Body of pancreas (tissue), 4 donors: ENCODE measurements around the gene SNRNP48.

ENCODE experiments used
- CTCF ChIP-seq, 7 experiments: fragments of 450-650 bp in 4 of 7; fragments of 200-600 bp in 3 of 7; sonication (generic) in 3 of 7; IDR thresholded peaks; one replicate each; pipeline ENCODE4 v1.5.1; 2016 to 2019; ENCODE audit warnings: antibody characterized with exemption in 7 of 7
- POLR2A ChIP-seq, 3 donors: fragments of 450-650 bp; IDR thresholded peaks; one replicate each; pipeline ENCODE4 v1.6.1; 2016; ENCODE audit warnings: antibody characterized with exemption in 3 of 3, mild to moderate bottlenecking in 2 of 3

DNA sequence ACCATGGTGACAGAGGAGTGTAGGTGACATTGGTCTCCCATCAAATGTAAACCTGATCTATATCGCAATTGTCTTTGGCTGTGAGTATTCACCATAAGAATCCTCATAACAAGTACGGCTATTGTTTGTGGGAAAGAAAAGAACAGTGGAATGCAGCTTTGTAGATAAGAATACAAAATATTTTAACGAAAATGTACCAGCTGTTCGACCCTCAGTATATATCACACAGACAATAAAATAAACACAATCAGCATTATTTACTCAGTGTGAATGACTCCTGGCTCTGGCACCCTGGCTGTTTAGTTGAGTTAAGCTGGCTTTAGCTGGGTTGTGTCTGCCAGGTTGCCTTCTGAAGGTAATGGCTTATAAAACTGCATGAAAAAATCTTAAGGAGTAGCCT, 43.4 kb downstream of the SNRNP48 start:
- no peak for TF ChIP-seq CTCF (IDR thresholded peaks at IDR 0.05)
- TF ChIP-seq POLR2A (IDR thresholded peaks at IDR 0.05) = no peak
